H1 (cell line): ENCODE measurements around the gene DCAF4. TPM values are rescaled to one million over a fixed set of nuclear protein-coding genes. Genes with fewer than 3 reads are reported as not detected.
"Not testable (repeated sequence)": the region's sequence is repeated elsewhere in the genome, so short reads cannot be mapped to it uniquely, and the experiment has no call there.

ENCODE experiments used
- CTCF ChIA-PET: fragments of 300-600 bp; sonication (Branson Sonifier 250); formaldehyde crosslinking; loops from one replicate; lab custom pipeline; 2021; ENCODE audit not compliant: partially characterized antibody; lab: Charles Lee
- POLR2A ChIA-PET: fragments of 300-600 bp; sonication (Branson Sonifier 250); formaldehyde crosslinking; loops from one replicate; lab custom pipeline; 2021; ENCODE audit warnings: inconsistent platforms; ENCODE audit not compliant: partially characterized antibody; lab: Charles Lee
- DNase-seq, 2 experiments: peaks; one replicate each; pipeline versions ENCODE4 v3.0.0 to v3.0.0-alpha.2; 2010 to 2022; ENCODE audit warnings: low spot score in 2 of 2, low read depth in 1 of 2, mixed read lengths in 1 of 2
- FAIRE-seq: peaks from 2 replicates; lab custom pipeline; 2011; peaks lifted over from hg19 to GRCh38; lab: Jason Lieb, UNC
- H2AFZ ChIP-seq: 2 replicates; pipeline ENCODE4 v1.8.1; 2012; ENCODE audit warnings: low read length, inconsistent platforms
- H2AK5ac ChIP-seq: 2 replicates; pipeline ENCODE4 v1.6.1; 2013; ENCODE audit warnings: low read depth, low read length
- H2BK120ac ChIP-seq: replicated peaks from 2 replicates; pipeline ENCODE3; 2013; ENCODE audit warnings: low read depth, low read length, inconsistent platforms
- H2BK12ac ChIP-seq: 2 replicates; pipeline ENCODE4 v1.6.1; 2013; ENCODE audit warnings: low read depth, low read length
- H2BK15ac ChIP-seq: 2 replicates; pipeline ENCODE4 v1.6.1; 2013; ENCODE audit warnings: low read length
- H2BK20ac ChIP-seq: 2 replicates; pipeline ENCODE4 v1.6.1; 2013; ENCODE audit warnings: low read length
- H2BK5ac ChIP-seq: 2 replicates; pipeline ENCODE4 v1.6.1; 2013; ENCODE audit warnings: low read depth, low read length
- H3K14ac ChIP-seq: 2 replicates; pipeline ENCODE4 v1.6.1; 2013; ENCODE audit warnings: inconsistent platforms; ENCODE audit not compliant: insufficient read length
- H3K18ac ChIP-seq: 2 replicates; pipeline ENCODE4 v1.6.1; 2013; ENCODE audit warnings: low read length; ENCODE audit errors: extremely low read depth
- H3K23ac ChIP-seq: 2 replicates; pipeline ENCODE4 v1.6.1; 2013; ENCODE audit warnings: inconsistent platforms; ENCODE audit not compliant: insufficient read length
- H3K23me2 ChIP-seq: 2 replicates; pipeline ENCODE4 v1.6.1; 2013; ENCODE audit warnings: low read depth, low read length
- H3K27ac ChIP-seq: 2 replicates; pipeline ENCODE4 v1.6.1; 2011; ENCODE audit warnings: low read depth, low read length, inconsistent platforms
- H3K27me3 ChIP-seq, 4 experiments: replicated peaks in 1 of 4; 1 replicate in 1 of 4; 2 replicates in 3 of 4; pipeline versions ENCODE4 v1.6.1 to v1.8.1; 2011 to 2013; ENCODE audit warnings: low read length in 3 of 4, mild to moderate bottlenecking in 3 of 4, inconsistent platforms in 2 of 4, mixed read lengths in 2 of 4, moderate library complexity in 1 of 4; ENCODE audit not compliant: control insufficient read depth in 3 of 4, insufficient read depth in 3 of 4; ENCODE audit errors: extremely low read depth in 1 of 4
- H3K36me3 ChIP-seq, 4 experiments: 2 replicates each; pipeline versions ENCODE4 v1.6.1 to v1.8.1; 2011 to 2013; ENCODE audit warnings: mild to moderate bottlenecking in 4 of 4, low read length in 3 of 4, moderate library complexity in 2 of 4, control low read depth in 1 of 4, inconsistent platforms in 1 of 4; ENCODE audit not compliant: insufficient read depth in 4 of 4, control insufficient read depth in 2 of 4
- H3K4ac ChIP-seq: replicated peaks from 2 replicates; pipeline ENCODE3; 2013; ENCODE audit warnings: low read length, low read depth, mixed read lengths, inconsistent platforms; ENCODE audit not compliant: insufficient read length
- H3K4me1 ChIP-seq, 4 experiments: replicated peaks in 1 of 4; 1 replicate in 1 of 4; 2 replicates in 3 of 4; pipeline versions ENCODE4 v1.6.1 to v1.8.1; 2011 to 2013; ENCODE audit warnings: low read length in 3 of 4, inconsistent platforms in 2 of 4, mixed read lengths in 1 of 4; ENCODE audit not compliant: insufficient read depth in 4 of 4, control insufficient read depth in 3 of 4
- H3K4me2 ChIP-seq, 2 experiments: 2 replicates each; pipeline versions ENCODE4 v1.6.1 to v1.8.1; 2011 to 2013; ENCODE audit warnings: low read depth in 2 of 2, low read length in 2 of 2, control low read depth in 1 of 2, inconsistent platforms in 1 of 2, mild to moderate bottlenecking in 1 of 2; ENCODE audit not compliant: insufficient read depth in 1 of 2
- H3K4me3 ChIP-seq, 4 experiments: fragments of 200-600, 300-600 bp in 1 of 4; sonication (generic), shearing (Covaris generic), sonication (Bioruptor Twin) in 1 of 4; 2 replicates each; pipeline versions ENCODE4 v1.5.1 to v1.8.1; 2011 to 2016; ENCODE audit warnings: low read length in 4 of 4, low read depth in 3 of 4, control low read depth in 2 of 4, inconsistent platforms in 2 of 4, mild to moderate bottlenecking in 2 of 4, mixed read lengths in 1 of 4, moderate library complexity in 1 of 4; ENCODE audit not compliant: insufficient read depth in 2 of 4; ENCODE audit errors: extremely low read depth in 1 of 4
- H3K56ac ChIP-seq: replicated peaks from 2 replicates; pipeline ENCODE3; 2013; ENCODE audit warnings: low read depth, mild to moderate bottlenecking, mixed read lengths, low read length, inconsistent platforms; ENCODE audit not compliant: insufficient read length
- H3K79me1 ChIP-seq: 2 replicates; pipeline ENCODE4 v1.6.1; 2013; ENCODE audit warnings: low read depth, low read length, control low read depth
- H3K79me2 ChIP-seq, 2 experiments: 2 replicates each; pipeline versions ENCODE4 v1.6.1 to v1.8.1; 2012 to 2013; ENCODE audit warnings: low read length in 2 of 2, mild to moderate bottlenecking in 2 of 2, inconsistent platforms in 1 of 2; ENCODE audit not compliant: insufficient read depth in 2 of 2, control insufficient read depth in 1 of 2
- H3K9ac ChIP-seq, 4 experiments: replicated peaks in 1 of 4; 1 replicate in 1 of 4; 2 replicates in 3 of 4; pipeline versions ENCODE4 v1.6.1 to v1.8.1; 2011 to 2013; ENCODE audit warnings: low read depth in 3 of 4, low read length in 3 of 4, control low read depth in 2 of 4, mild to moderate bottlenecking in 2 of 4, moderate library complexity in 2 of 4, inconsistent platforms in 1 of 4; ENCODE audit errors: extremely low read depth in 1 of 4
- H3K9me3 ChIP-seq, 2 experiments: 2 replicates each; pipeline versions ENCODE4 v1.6.1 to v1.8.1; 2012 to 2013; ENCODE audit warnings: mild to moderate bottlenecking in 2 of 2, moderate library complexity in 2 of 2, control low read depth in 1 of 2, inconsistent platforms in 1 of 2, low read depth in 1 of 2, low read length in 1 of 2, mixed read lengths in 1 of 2; ENCODE audit not compliant: insufficient read depth in 2 of 2
- H4K20me1 ChIP-seq, 2 experiments: replicated peaks in 1 of 2; 2 replicates each; pipeline versions ENCODE3 to v1.8.1; 2011 to 2013; ENCODE audit warnings: inconsistent platforms in 2 of 2, low read length in 2 of 2, mild to moderate bottlenecking in 1 of 2; ENCODE audit not compliant: insufficient read depth in 2 of 2, control insufficient read depth in 1 of 2
- H4K5ac ChIP-seq: 2 replicates; pipeline ENCODE4 v1.6.1; 2013; ENCODE audit warnings: low read length, low read depth, mixed read lengths, inconsistent platforms; ENCODE audit not compliant: insufficient read length
- H4K8ac ChIP-seq: 2 replicates; pipeline ENCODE4 v1.8.0; 2013; ENCODE audit warnings: mild to moderate bottlenecking, moderate library complexity, low read length, inconsistent platforms; ENCODE audit not compliant: insufficient read depth; ENCODE audit errors: extremely low read depth
- H4K91ac ChIP-seq: replicated peaks from 2 replicates; pipeline ENCODE3; 2013; ENCODE audit warnings: low read length, mixed read lengths, inconsistent platforms; ENCODE audit not compliant: insufficient read length
- WGBS, 2 experiments: shearing (Covaris generic) in 1 of 2; methylation state at CpG; one replicate each; pipeline versions ENCODE4 v1.1.6 to v1.1.7; 2013 to 2015; ENCODE audit warnings: low lambda C conversion rate in 2 of 2, mixed read lengths in 2 of 2, inconsistent platforms in 1 of 2, low coverage in 1 of 2, missing lambda C conversion rate in 1 of 2; ENCODE audit not compliant: insufficient replicate concordance in 2 of 2, insufficient coverage in 1 of 2, insufficient read length in 1 of 2; ENCODE audit errors: extremely low coverage in 1 of 2, missing lambda C conversion rate in 1 of 2; 5-methylcytosine and 5-hydroxymethylcytosine counted together
- polyA plus RNA-seq, 7 experiments: library from polyadenylated mRNA; depleted of rRNA in 3 of 7; stranded (reverse) in 5 of 7; unstranded in 2 of 7; fragments of >200 nt in 5 of 7; fragments of 200-250 nt in 2 of 7; gene quantifications; 1 replicate in 5 of 7; 2 replicates in 1 of 7; 4 replicates in 1 of 7; pipeline versions ENCODE4 v1.2.1 to v1.2.3, GENCODE V29; 2011 to 2013; ENCODE audit warnings: missing spikeins in 2 of 7, mixed read lengths in 2 of 7
- total RNA-seq: library from RNA; stranded (reverse); fragmentation: NEBNext Ultra II Directional; extraction: Animal tissue kit (Norgen Biotek cat#: 25700); gene quantifications from 2 replicates; pipeline ENCODE4 v1.2.1, GENCODE V29; 2021

DCAF4 gene
- total and polyA plus RNA-seq, 2 of the 8 experiments (the other 6 are each of a cell fraction or from before 2014, with no cell fraction given) = 17.0 to 21.1 TPM

DNA sequence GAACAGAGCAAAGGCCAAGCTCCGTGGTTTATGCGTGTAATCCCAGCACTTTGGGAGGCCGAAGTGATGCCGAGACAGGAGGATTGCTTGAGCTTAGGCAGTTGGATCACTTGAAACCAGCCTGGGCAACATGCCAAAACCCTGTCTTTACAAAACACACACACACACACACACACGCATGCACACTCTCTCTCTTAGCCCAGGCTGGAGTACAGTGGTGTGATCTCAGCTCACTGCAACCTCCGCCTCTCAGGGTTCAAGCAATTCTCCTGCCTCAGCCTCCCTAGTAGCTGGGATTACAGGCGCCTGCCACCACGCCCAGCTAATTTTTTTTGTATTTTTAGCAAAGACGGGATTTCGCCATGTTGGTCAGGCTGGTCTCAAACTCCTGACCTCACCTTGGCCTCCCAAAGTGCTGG is 36.1 kb downstream of the DCAF4 start:
- not testable (repeated sequence) for H3K4me3 ChIP-seq, H3K23me2 ChIP-seq, H4K91ac ChIP-seq, H2BK120ac ChIP-seq, H2BK20ac ChIP-seq, H3K79me1 ChIP-seq, H3K4me1 ChIP-seq, H3K27me3 ChIP-seq, H2BK12ac ChIP-seq, H4K20me1 ChIP-seq, H4K5ac ChIP-seq, H3K27ac ChIP-seq, H2BK5ac ChIP-seq, H3K9ac ChIP-seq, H3K36me3 ChIP-seq, H3K18ac ChIP-seq, H2AK5ac ChIP-seq, FAIRE-seq, H3K4ac ChIP-seq, H3K14ac ChIP-seq, H2AFZ ChIP-seq, H2BK15ac ChIP-seq, H3K56ac ChIP-seq, DNase-seq, H3K4me2 ChIP-seq, H4K8ac ChIP-seq, H3K79me2 ChIP-seq, H3K23ac ChIP-seq, H3K9me3 ChIP-seq
- ChIA-PET CTCF (interaction anchor here (1.0 to 4.8 kb wide), 4 partner anchors 13 to 448 kb away, joined by 3 to 25 read pairs (median 6); no protein-coding TSS in a partner anchor), POLR2A (interaction anchor here (0.8 to 1.4 kb wide), 6 partner anchors 9 to 96 kb away, joined by 3 read pairs; partner anchors contain the start of genes RBM25 and ZFYVE1)
- WGBS, 2 experiments = 96% methylated on average over 8 of the region's 10 CpGs; no CpG with 5 or more reads in 1 of the 2 experiments
